Panc1 (cell line): Measurements from ENCODE around the gene PPP2R5A. TPM values are rescaled to one million over a fixed set of nuclear protein-coding genes. Genes with fewer than 3 reads are reported as not detected.
"Not testable (repeated sequence)": the region's sequence is repeated elsewhere in the genome, so short reads cannot be mapped to it uniquely, and the experiment has no call there.

ENCODE experiments used
- ATAC-seq: fragments of 200-7000 bp; cut with Tn5 transposase; 2 replicates; pipeline ENCODE4 v1.9.1; 2020; ENCODE audit warnings: mild to moderate bottlenecking, moderate library complexity
- BruUV-seq: library from RNA; stranded (reverse); fragments of 400-500 nt; replicated peaks from 2 replicates; lab custom pipeline; 2021; lab: Mats Ljungman, UMichigan
- CTCF ChIA-PET: fragments of 300-600 bp; sonication (Branson Sonifier 250); formaldehyde crosslinking; loops from one replicate; lab custom pipeline; 2022; ENCODE audit warnings: antibody characterized with exemption; lab: Charles Lee
- POLR2A ChIA-PET: fragments of 300-600 bp; sonication (Branson Sonifier 250); formaldehyde crosslinking; loops from one replicate; lab custom pipeline; 2022; ENCODE audit warnings: antibody characterized with exemption; lab: Charles Lee
- DNase-seq: peaks from one replicate; pipeline ENCODE4 v3.0.0-alpha.2; 2010; ENCODE audit warnings: low read depth, low spot score
- H3K27ac ChIP-seq: 2 replicates; pipeline ENCODE4 v1.5.1; 2011; ENCODE audit warnings: mild to moderate bottlenecking, low read length, inconsistent platforms
- H3K27me3 ChIP-seq: fragments of 200-500 bp; sonication (Bioruptor generic); 2 replicates; pipeline ENCODE4 v1.6.0; 2014; ENCODE audit warnings: low read length, inconsistent platforms; ENCODE audit not compliant: control insufficient read depth, insufficient read depth
- H3K36me3 ChIP-seq: fragments of 200-500 bp; sonication (Bioruptor generic); 2 replicates; pipeline ENCODE4 v1.5.1; 2014; ENCODE audit warnings: inconsistent platforms, mild to moderate bottlenecking, low read length, moderate library complexity; ENCODE audit not compliant: control insufficient read depth, insufficient read depth
- H3K4me1 ChIP-seq: 2 replicates; pipeline ENCODE4 v1.5.1; 2011; ENCODE audit warnings: inconsistent platforms, mild to moderate bottlenecking, low read length, moderate library complexity; ENCODE audit not compliant: control insufficient read depth, insufficient read depth
- H3K4me3 ChIP-seq, 2 experiments: 2 replicates each; pipeline ENCODE4 v1.5.1; 2011 to 2012; ENCODE audit warnings: low read depth in 2 of 2, low read length in 2 of 2, mild to moderate bottlenecking in 2 of 2, inconsistent platforms in 1 of 2, moderate library complexity in 1 of 2
- H3K9me3 ChIP-seq: fragments of 200-500 bp; sonication (Bioruptor generic); 2 replicates; pipeline ENCODE4 v1.5.1; 2014; ENCODE audit warnings: low read depth, mild to moderate bottlenecking, inconsistent platforms, low read length, moderate library complexity; ENCODE audit not compliant: control insufficient read depth, insufficient read depth
- CTCF ChIP-seq: fragments of 450-650 bp; IDR thresholded peaks from 2 replicates; pipeline ENCODE4 v1.5.1; 2017; ENCODE audit warnings: mild to moderate bottlenecking
- POLR2AphosphoS5 ChIP-seq: IDR thresholded peaks from 2 replicates; pipeline ENCODE4 v1.6.1; 2012; ENCODE audit warnings: mild to moderate bottlenecking, low read depth, low read length, moderate library complexity
- REST ChIP-seq, 2 experiments: IDR thresholded peaks; 2 replicates each; pipeline ENCODE4 v1.6.1; 2011 to 2012; ENCODE audit warnings: low read depth in 2 of 2, control low read depth in 1 of 2, low read length in 1 of 2, mild to moderate bottlenecking in 1 of 2, moderate library complexity in 1 of 2; ENCODE audit not compliant: insufficient read depth in 1 of 2
- SIN3A ChIP-seq: IDR thresholded peaks from 2 replicates; pipeline ENCODE4 v1.6.1; 2012; ENCODE audit warnings: low read depth, mild to moderate bottlenecking, low read length, moderate library complexity, borderline replicate concordance; ENCODE audit not compliant: insufficient read depth
- TCF7L2 ChIP-seq: IDR thresholded peaks from 2 replicates; pipeline ENCODE4 v1.6.1; 2011; ENCODE audit warnings: mild to moderate bottlenecking, low read depth, low read length, inconsistent platforms
- in situ Hi-C: cut with HindIII; loops from 2 replicates; pipeline ENCODE4 v1.10.0; 2016; ENCODE audit warnings: low sequenced_read_pairs, low pct_unique_long_range_greater_than_20kb
- intact Hi-C: fragments of 100-400 bp; cut with micrococcal nuclease; formaldehyde crosslinking; loops from one replicate; pipeline ENCODE4 v1.10.0; 2022; ENCODE audit not compliant: unreplicated experiment
- total RNA-seq: library from RNA; stranded (reverse); gene quantifications from one replicate; pipeline ENCODE4 v1.2.1, GENCODE V29; 2021; ENCODE audit not compliant: unreplicated experiment

Gene PPP2R5A
- total RNA-seq, 1 experiment from 2014 or later, result 44.3 TPM

- POLR2A ChIA-PET, result no interaction called here
- DNase-seq (no peak), ATAC-seq (no peak)
- Histone ChIP-seq H3K27me3 (no peaks in the 10 kb centered on the region), H3K4me3 (no peak overlapping the region), H3K9me3 (no peaks in the 10 kb centered on the region), H3K27ac (no peak overlapping the region), H3K36me3 (no peaks in the 10 kb centered on the region), H3K4me1 (no peaks in the 10 kb centered on the region)
- BruUV-seq, result no TSS peak
- in situ Hi-C loops (no loop called here), intact Hi-C loops (no loop called here)
- TF ChIP-seq CTCF (no peak), POLR2AphosphoS5 (no peak), TCF7L2 (no peak), SIN3A (no peak), REST (IDR thresholded peaks at IDR 0.05; ENCODE audit: insufficient read depth in 1 of 2, low read depth in 2 of 2, low read length in 1 of 2) (no peak)
- CTCF ChIA-PET, result no interaction called here
Measured at GRCh38 chr1:212302745-212303383, 17.7 kb downstream of the PPP2R5A start.

- no TSS peak for BruUV-seq
- Histone ChIP-seq H3K9me3 (no peaks in the 10 kb centered on the region), H3K36me3 (no peaks in the 10 kb centered on the region), H3K27me3 (no peaks in the 10 kb centered on the region), H3K4me1 (peaks cover 9% of the 10 kb centered on the region), H3K4me3 (no peak overlapping the region), H3K27ac (no peak overlapping the region)
- POLR2A ChIA-PET, result no interaction called here
- CTCF ChIA-PET, result no interaction called here
- TF ChIP-seq CTCF (no peak), POLR2AphosphoS5 (no peak), REST (IDR thresholded peaks at IDR 0.05; ENCODE audit: insufficient read depth in 1 of 2, low read depth in 2 of 2, low read length in 1 of 2) (no peak), TCF7L2 (no peak), SIN3A (no peak)
- ATAC-seq, result no peak
- no peak for DNase-seq
- in situ Hi-C loops, result no loop called here
- intact Hi-C loops, result no loop called here
Measured at GRCh38 chr1:212305342-212305741, 20.1 kb downstream of the PPP2R5A start.

GRCh38 chr1:212305984-212306452 lies 20.8 kb downstream of the PPP2R5A start:
- not testable (repeated sequence) for BruUV-seq, H3K4me3 ChIP-seq

More at GRCh38 chr1:212305984-212306452, 20.8 kb downstream of the PPP2R5A start:
- DNase-seq, H3K27ac ChIP-seq, H3K9me3 ChIP-seq, in situ Hi-C loops, ATAC-seq, POLR2A ChIA-PET, CTCF ChIA-PET, intact Hi-C loops, H3K36me3 ChIP-seq, H3K27me3 ChIP-seq: not testable (repeated sequence)
- peaks cover 15% of the 10 kb centered on the region for H3K4me1 ChIP-seq
